NCI-H526 treated with DMSO at 0.1 percent for 48 hours (cell line): ENCODE data around the gene MAGED4B.
"Not testable (repeated sequence)": the region's sequence is repeated elsewhere in the genome, so short reads cannot be mapped to it uniquely, and the experiment has no call there.

Experiments
- DNase-seq: peaks from one replicate; lab custom pipeline; 2025; lab: John Stamatoyannopoulos, UW

MAGED4B gene

GRCh38 chrX:52068666-52069640, at the start of gene MAGED4B:
TSS of gene MAGED4B (minus strand) at chrX:52069183. CDS start at chrX:52068172, 1,011 bp downstream.
- not testable (repeated sequence) for DNase-seq

GRCh38 chrX:52118262-52118661, 49.3 kb upstream of the MAGED4B start:
- DNase-seq, result no peak

- DNase-seq, result no peak
Measured at GRCh38 chrX:52082578-52082977, 13.6 kb upstream of the MAGED4B start.

- DNase-seq, result no peak
Measured at GRCh38 chrX:52078131-52078530, 9.1 kb upstream of the MAGED4B start.

GRCh38 chrX:52042288-52042687, 26.7 kb downstream of the MAGED4B start:
- not testable (repeated sequence) for DNase-seq

- no peak for DNase-seq
Measured at GRCh38 chrX:52034211-52034610, 34.8 kb downstream of the MAGED4B start.

GRCh38 chrX:52031371-52031770, 37.6 kb downstream of the MAGED4B start:
- DNase-seq, result no peak

- DNase-seq, result no peak
Measured at GRCh38 chrX:52015794-52016193, 53.2 kb downstream of the MAGED4B start.
